ENCODE results near the gene RRP1B. TPM values are rescaled to one million over a fixed set of nuclear protein-coding genes. Genes with fewer than 3 reads are reported as not detected.

Gene RRP1B
- total RNA-seq, 1 experiment from 2014 or later = 55.9 TPM

DNA sequence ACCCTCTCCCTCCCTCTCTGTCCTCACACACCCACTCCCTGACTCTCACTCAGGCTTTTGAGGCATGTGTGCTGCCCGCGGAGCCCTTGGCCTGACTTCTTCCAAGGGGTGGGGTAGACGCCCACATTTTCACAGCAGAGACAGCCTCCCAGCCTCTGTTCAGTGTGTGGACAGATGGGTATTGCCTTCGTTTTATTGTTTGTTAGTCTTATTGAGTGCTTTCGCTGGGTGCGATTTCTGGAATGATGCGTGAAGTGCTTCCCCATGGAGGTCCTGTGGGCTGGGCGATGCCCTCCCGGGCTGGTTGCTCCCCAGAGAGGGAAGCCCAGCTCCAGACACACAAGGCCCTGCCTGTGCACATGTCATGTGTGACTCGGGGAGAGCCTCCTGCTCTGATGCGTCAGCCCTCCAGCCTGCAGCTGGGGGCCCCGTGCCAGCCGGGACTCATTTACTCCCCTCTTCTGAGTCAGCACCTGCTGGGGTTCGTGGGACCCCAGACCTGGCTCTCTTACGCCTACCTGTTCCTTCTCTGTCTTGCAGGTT, 74.2 kb downstream of the RRP1B start:
- TF ChIP-seq EZH2 (IDR thresholded peaks at IDR 0.05) (no peak), POLR2AphosphoS5 (IDR thresholded peaks at IDR 0.05; ENCODE audit: low read depth, low read length) (no peak), RAD21 (IDR thresholded peaks at IDR 0.05; ENCODE audit: low read depth) (no peak), SRF (IDR thresholded peaks at IDR 0.05; ENCODE audit: low read depth) (no peak), TCF7L2 (IDR thresholded peaks at IDR 0.05; ENCODE audit: borderline replicate concordance, extremely low read depth, insufficient read depth, insufficient read length) (no peak), EGR1 (IDR thresholded peaks at IDR 0.05; ENCODE audit: low read depth) (no peak), CTCF (IDR thresholded peaks at IDR 0.05 in 2 of 3, conservative IDR thresholded peaks at IDR 0.05 in 1 of 3; ENCODE audit: borderline replicate concordance in 1 of 3, insufficient read depth in 1 of 3, low read depth in 2 of 3, low read length in 2 of 3) (no peak), POLR2A (IDR thresholded peaks at IDR 0.05; ENCODE audit: borderline replicate concordance, extremely low read depth, insufficient read depth, insufficient read length) (no peak), ZFX (IDR thresholded peaks at IDR 0.05) (no peak), ELF1 (IDR thresholded peaks at IDR 0.05; ENCODE audit: borderline replicate concordance, low read depth) (no peak), FOSL1 (IDR thresholded peaks at IDR 0.05; ENCODE audit: low read depth) (no peak), YY1 (IDR thresholded peaks at IDR 0.05; ENCODE audit: extremely low read depth, insufficient replicate concordance, low read depth, low read length) (no peak), SP1 (IDR thresholded peaks at IDR 0.05; ENCODE audit: low read depth) (no peak)
- Histone ChIP-seq H3K9ac (ENCODE audit: low read length) (no peak overlapping the region), H4K20me1 (ENCODE audit: insufficient read depth) (no peaks in the 10 kb centered on the region), H3K27ac (ENCODE audit: low read depth, low read length) (no peak overlapping the region), H3K27me3 (ENCODE audit: insufficient read depth, low read length) (no peaks in the 10 kb centered on the region), H3K4me3 (replicated peaks in 1 of 2; ENCODE audit: low read depth in 1 of 2, low read length in 2 of 2) (no peak overlapping the region), H3K9me3 (ENCODE audit: control insufficient read depth in 1 of 2, insufficient read depth in 1 of 2, low read depth in 1 of 2, low read length in 2 of 2) (no peaks in the 10 kb centered on the region), H3K4me1 (ENCODE audit: control insufficient read depth in 1 of 2, insufficient read depth in 2 of 2, low read length in 2 of 2) (peaks cover 6 to 12% of the 10 kb centered on the region in 2 experiments; a peak in 3 of 4 replicates), H3K9me2 (ENCODE audit: insufficient read depth) (no peaks in the 10 kb centered on the region), H2AFZ (ENCODE audit: low read depth, low read length, poor library complexity, severe bottlenecking) (no peak overlapping the region), H3K36me3 (ENCODE audit: control insufficient read depth in 1 of 2, insufficient read depth in 2 of 2, low read length in 2 of 2) (peaks cover 0 to 4% of the 10 kb centered on the region in 2 experiments; a peak in 3 of 4 replicates), H3K4me2 (ENCODE audit: low read length) (no peak overlapping the region), H3K79me2 (ENCODE audit: insufficient read depth, low read length) (peaks cover 83% of the 10 kb centered on the region)
- intact Hi-C loops (cut with micrococcal nuclease) = no loop called here
- DNase-seq (ENCODE audit: low read depth, low spot score) = no peak
- ATAC-seq = no peak
- RAD21 ChIA-PET (ENCODE audit: low non-redundant PET in 1 of 2, low total read pairs in 2 of 2, uncharacterized antibody in 2 of 2, unreplicated experiment in 2 of 2) = no interaction called here
- POLR2A ChIA-PET = no interaction called here
- no TSS peak for BruUV-seq (replicated peaks)
- CTCF ChIA-PET = no interaction called here
